OCI-LY3 (cell line): Measurements from ENCODE around the gene RANBP9.

ENCODE experiments used
- H2AFZ ChIP-seq: fragments of 200-600, 300-600 bp; shearing (Covaris generic); 2 replicates; pipeline ENCODE4 v1.6.0; 2014; ENCODE audit warnings: antibody characterized with exemption, low read depth, low read length
- H3K27ac ChIP-seq: fragments of 200-600, 300-600 bp; sonication (generic); 2 replicates; pipeline ENCODE4 v1.5.1; 2014; ENCODE audit warnings: mild to moderate bottlenecking, low read length, moderate library complexity, mixed read lengths
- H3K27me3 ChIP-seq: fragments of 200-600, 300-600 bp; sonication (generic); 2 replicates; pipeline ENCODE4 v1.6.1; 2014; ENCODE audit warnings: low read depth, low read length, mixed read lengths
- H3K36me3 ChIP-seq: fragments of 200-600, 300-600 bp; sonication (generic); replicated peaks from 2 replicates; pipeline ENCODE3; 2014; ENCODE audit warnings: low read depth, low read length, mixed read lengths
- H3K4me1 ChIP-seq: fragments of 300-600, 200-600 bp; sonication (generic); 2 replicates; pipeline ENCODE4 v1.6.1; 2014; ENCODE audit warnings: low read length, mixed read lengths
- H3K4me2 ChIP-seq: fragments of 200-600, 300-600 bp; sonication (generic); 2 replicates; pipeline ENCODE4 v1.6.1; 2014; ENCODE audit warnings: low read length, mixed read lengths
- H3K4me3 ChIP-seq: fragments of 300-600, 200-600 bp; sonication (generic); 2 replicates; pipeline ENCODE4 v1.5.1; 2014; ENCODE audit warnings: antibody characterized with exemption, mild to moderate bottlenecking, low read length, moderate library complexity
- H3K79me2 ChIP-seq: fragments of 300-600, 200-600 bp; shearing (Covaris generic); 2 replicates; pipeline ENCODE4 v1.6.1; 2014; ENCODE audit warnings: mild to moderate bottlenecking, low read length, mixed read lengths
- H3K9ac ChIP-seq: fragments of 300-600, 200-600 bp; shearing (Covaris generic); 2 replicates; pipeline ENCODE4 v1.6.0; 2014; ENCODE audit warnings: mild to moderate bottlenecking, low read length, moderate library complexity
- H3K9me3 ChIP-seq: fragments of 200-600, 300-600 bp; shearing (Covaris generic); 2 replicates; pipeline ENCODE4 v1.6.1; 2014; ENCODE audit warnings: low read length, mixed read lengths; ENCODE audit not compliant: insufficient read depth
- H4K20me1 ChIP-seq: fragments of 200-600, 300-600 bp; sonication (generic); 2 replicates; pipeline ENCODE4 v1.6.1; 2016; ENCODE audit warnings: low read length, mixed read lengths; ENCODE audit not compliant: insufficient read depth
- EZH2phosphoT487 ChIP-seq: fragments of 200-600 bp; shearing (Covaris generic); IDR thresholded peaks from 2 replicates; pipeline ENCODE4 v1.6.1; 2018; ENCODE audit warnings: antibody characterized with exemption, mixed run types, low read depth
- TF ChIP-seq, protein P1 (sequence below): fragments of 200-600, 300-600 bp; sonication (generic); IDR thresholded peaks from 2 replicates; pipeline ENCODE4 v1.5.1; 2014; ENCODE audit warnings: antibody characterized with exemption, low read length, low read depth

Gene RANBP9

GRCh38 chr6:13581700-13582229 lies 129.9 kb downstream of the RANBP9 start:
- Histone ChIP-seq H3K4me2 (no peak overlapping the region), H2AFZ (no peak overlapping the region), H3K9ac (no peak overlapping the region), H3K79me2 (no peaks in the 10 kb centered on the region), H3K9me3 (no peaks in the 10 kb centered on the region), H3K4me1 (no peaks in the 10 kb centered on the region), H3K4me3 (no peak overlapping the region), H3K27ac (no peak overlapping the region), H4K20me1 (no peaks in the 10 kb centered on the region), H3K27me3 (no peaks in the 10 kb centered on the region), H3K36me3 (no peaks in the 10 kb centered on the region)
- no peak for TF ChIP-seq EZH2phosphoT487
- TF ChIP-seq, protein P1, sequence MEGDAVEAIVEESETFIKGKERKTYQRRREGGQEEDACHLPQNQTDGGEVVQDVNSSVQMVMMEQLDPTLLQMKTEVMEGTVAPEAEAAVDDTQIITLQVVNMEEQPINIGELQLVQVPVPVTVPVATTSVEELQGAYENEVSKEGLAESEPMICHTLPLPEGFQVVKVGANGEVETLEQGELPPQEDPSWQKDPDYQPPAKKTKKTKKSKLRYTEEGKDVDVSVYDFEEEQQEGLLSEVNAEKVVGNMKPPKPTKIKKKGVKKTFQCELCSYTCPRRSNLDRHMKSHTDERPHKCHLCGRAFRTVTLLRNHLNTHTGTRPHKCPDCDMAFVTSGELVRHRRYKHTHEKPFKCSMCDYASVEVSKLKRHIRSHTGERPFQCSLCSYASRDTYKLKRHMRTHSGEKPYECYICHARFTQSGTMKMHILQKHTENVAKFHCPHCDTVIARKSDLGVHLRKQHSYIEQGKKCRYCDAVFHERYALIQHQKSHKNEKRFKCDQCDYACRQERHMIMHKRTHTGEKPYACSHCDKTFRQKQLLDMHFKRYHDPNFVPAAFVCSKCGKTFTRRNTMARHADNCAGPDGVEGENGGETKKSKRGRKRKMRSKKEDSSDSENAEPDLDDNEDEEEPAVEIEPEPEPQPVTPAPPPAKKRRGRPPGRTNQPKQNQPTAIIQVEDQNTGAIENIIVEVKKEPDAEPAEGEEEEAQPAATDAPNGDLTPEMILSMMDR: no peak

DNA sequence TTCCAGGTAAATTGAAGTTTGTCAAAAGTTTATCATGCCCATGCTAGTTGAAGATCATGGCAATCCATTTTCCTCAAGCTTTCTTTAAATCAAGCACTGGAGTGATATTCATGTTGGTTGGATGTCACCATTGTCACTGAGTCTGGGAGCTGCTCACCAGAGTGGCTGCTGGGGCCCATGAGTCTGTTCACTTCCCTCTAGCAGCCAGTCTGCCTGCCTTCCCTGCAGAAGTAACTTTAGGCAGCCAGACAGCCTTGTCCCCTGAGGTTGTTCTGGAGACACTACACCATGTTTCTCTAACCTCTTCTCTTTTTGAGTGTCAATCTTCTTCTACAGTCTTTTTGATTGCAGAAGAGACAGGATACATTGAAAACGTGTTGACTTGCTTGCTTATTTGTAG lies 131.7 kb downstream of the RANBP9 start:
- H3K4me2 ChIP-seq: no peak overlapping the region
- no peaks in the 10 kb centered on the region for H4K20me1 ChIP-seq
- TF ChIP-seq, protein P1: no peak
- no peak for TF ChIP-seq EZH2phosphoT487
- H3K9ac ChIP-seq: no peak overlapping the region
- no peaks in the 10 kb centered on the region for H3K9me3 ChIP-seq
- no peaks in the 10 kb centered on the region for H3K36me3 ChIP-seq
- peaks cover 3% of the 10 kb centered on the region; the same call in 1 of the 2 replicates for H3K4me1 ChIP-seq
- H3K4me3 ChIP-seq: no peak overlapping the region
- H3K79me2 ChIP-seq: no peaks in the 10 kb centered on the region
- no peak overlapping the region for H3K27ac ChIP-seq
- no peaks in the 10 kb centered on the region for H3K27me3 ChIP-seq
- H2AFZ ChIP-seq: no peak overlapping the region

- Histone ChIP-seq H3K27me3 (no peaks in the 10 kb centered on the region), H3K9me3 (no peaks in the 10 kb centered on the region), H3K4me3 (no peak overlapping the region), H2AFZ (no peak overlapping the region), H3K36me3 (no peaks in the 10 kb centered on the region), H4K20me1 (no peaks in the 10 kb centered on the region), H3K27ac (no peak overlapping the region), H3K9ac (no peak overlapping the region), H3K4me1 (peaks cover 8% of the 10 kb centered on the region), H3K4me2 (no peak overlapping the region), H3K79me2 (no peaks in the 10 kb centered on the region)
- no peak for TF ChIP-seq EZH2phosphoT487
- TF ChIP-seq, protein P1: no peak
These were observed 133.7 kb downstream of the RANBP9 start for GRCh38 chr6:13577926-13578325.

DNA sequence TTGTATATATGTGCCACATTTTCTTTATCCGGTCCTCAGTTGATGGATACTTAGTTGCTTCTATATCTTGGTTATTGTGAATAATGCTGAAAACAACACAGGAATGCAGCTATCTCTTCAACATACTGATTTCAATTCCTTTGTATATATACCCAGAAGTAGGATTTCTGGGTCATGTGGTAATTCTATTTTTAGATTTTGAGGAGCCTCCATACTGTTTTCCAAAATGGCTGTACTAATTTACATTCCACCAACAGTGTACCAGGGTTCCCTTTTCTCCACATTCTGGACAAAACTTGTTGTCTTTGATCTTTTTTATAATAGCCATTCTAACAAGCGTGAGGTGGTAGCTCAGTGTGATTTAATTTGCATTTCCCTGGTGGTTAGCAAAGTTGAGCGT lies 135.6 kb downstream of the RANBP9 start:
- Histone ChIP-seq H3K79me2 (no peaks in the 10 kb centered on the region), H3K9me3 (no peaks in the 10 kb centered on the region), H3K27ac (no peak overlapping the region), H3K4me1 (peaks cover 8% of the 10 kb centered on the region), H3K27me3 (no peaks in the 10 kb centered on the region), H3K4me3 (no peak overlapping the region), H4K20me1 (no peaks in the 10 kb centered on the region), H3K9ac (no peak overlapping the region), H2AFZ (no peak overlapping the region), H3K4me2 (0 out of 2 replicates have a peak overlapping the region, but pooled peaks have one; percentile 17), H3K36me3 (no peaks in the 10 kb centered on the region)
- TF ChIP-seq, protein P1: no peak
- no peak for TF ChIP-seq EZH2phosphoT487
